GM13976 (cell line): ENCODE results near the gene AGAP1.

Experiments used
- DNase-seq: peaks from one replicate; pipeline ENCODE4 v3.0.0; 2012; ENCODE audit warnings: low spot score
- CTCF ChIP-seq: IDR thresholded peaks from 2 replicates; pipeline ENCODE4 v1.5.1; 2012; ENCODE audit warnings: borderline replicate concordance, mild to moderate bottlenecking; ENCODE audit not compliant: insufficient read depth; ENCODE audit errors: extremely low read depth, missing control alignments, control extremely low read depth
- in situ Hi-C: fragments of 300-500 bp; cut with MboI; formaldehyde crosslinking; loops from one replicate; pipeline ENCODE4 v1.12.0; 2022; ENCODE audit warnings: low sequenced_read_pairs, mixed read lengths, inconsistent platforms; ENCODE audit not compliant: unreplicated experiment

AGAP1 gene

GRCh38 chr2:235526166-235526565 is 32.3 kb downstream of the AGAP1 start:
- no peak for TF ChIP-seq CTCF
- no peak for DNase-seq
- in situ Hi-C loops: no loop called here

GRCh38 chr2:235527806-235528469 is 34.1 kb downstream of the AGAP1 start:
- no peak for TF ChIP-seq CTCF
- in situ Hi-C loops: no loop called here
- no peak for DNase-seq

GRCh38 chr2:235529621-235530020 is 35.8 kb downstream of the AGAP1 start:
- no peak for DNase-seq
- in situ Hi-C loops: no loop called here
- no peak for TF ChIP-seq CTCF

- in situ Hi-C loops: no loop called here
- no peak for TF ChIP-seq CTCF
- DNase-seq: no peak
Observed at GRCh38 chr2:235530735-235531134, 36.9 kb downstream of the AGAP1 start.

- no peak for TF ChIP-seq CTCF
- in situ Hi-C loops: no loop called here
- no peak for DNase-seq
Observed at GRCh38 chr2:235532307-235532706, 38.5 kb downstream of the AGAP1 start.

- in situ Hi-C loops: no loop called here
- no peak for DNase-seq
- TF ChIP-seq CTCF: no peak
Observed at GRCh38 chr2:235533198-235533597, 39.4 kb downstream of the AGAP1 start.
